ENCODE results near the gene FLAD1.

DNA sequence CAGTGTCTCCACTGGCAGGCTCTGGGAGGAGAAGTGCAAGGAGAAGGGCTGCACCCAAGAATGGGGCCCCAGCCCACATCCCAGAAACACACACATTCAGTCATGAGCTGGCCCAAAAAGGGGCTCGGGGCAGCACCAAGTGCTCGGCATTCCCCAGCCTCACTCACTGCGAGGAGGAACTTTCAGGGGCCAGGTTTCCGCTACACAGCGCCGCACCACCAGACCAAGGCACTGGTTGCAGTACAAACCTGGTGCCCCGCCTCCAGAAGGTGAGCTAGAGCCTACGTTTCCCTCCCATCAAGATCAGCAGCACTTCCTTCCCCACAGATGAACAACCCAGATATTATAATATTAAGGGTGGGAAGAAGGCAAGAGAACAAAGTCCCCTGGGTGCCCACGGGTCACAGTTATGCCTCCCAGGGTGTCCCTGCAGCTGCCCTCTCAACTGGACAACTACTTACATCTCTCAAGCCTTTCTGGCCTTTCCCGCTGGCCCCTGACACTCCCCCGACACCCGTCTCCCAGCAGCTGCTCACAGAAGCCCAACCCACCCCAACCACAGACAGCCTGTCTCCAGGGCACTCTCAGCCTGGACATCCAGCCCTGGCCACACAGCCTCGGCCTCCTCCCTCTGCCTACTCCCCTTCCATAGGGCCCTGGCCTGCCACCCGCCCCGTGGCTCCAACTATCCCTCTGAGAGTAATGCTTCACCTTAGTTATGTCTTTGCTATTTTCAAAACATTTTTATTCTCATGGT is 31.1 kb upstream of the FLAD1 start:
- TF ChIP-seq EZH2 (IDR thresholded peaks at IDR 0.05; ENCODE audit: borderline replicate concordance, low read depth, low read length, severe bottlenecking) (no peak), POLR2AphosphoS5 (IDR thresholded peaks at IDR 0.05; ENCODE audit: insufficient read depth, low read depth, low read length) (no peak), GATA2 (IDR thresholded peaks at IDR 0.05; ENCODE audit: insufficient read depth, insufficient read length, low read depth, low read length) (no peak), MYC (IDR thresholded peaks at IDR 0.05; ENCODE audit: low read depth, low read length) (no peak), JUN (IDR thresholded peaks at IDR 0.05; ENCODE audit: borderline replicate concordance, insufficient read depth, insufficient read length, low read depth) (no peak)
- TF ChIP-seq, protein P1, sequence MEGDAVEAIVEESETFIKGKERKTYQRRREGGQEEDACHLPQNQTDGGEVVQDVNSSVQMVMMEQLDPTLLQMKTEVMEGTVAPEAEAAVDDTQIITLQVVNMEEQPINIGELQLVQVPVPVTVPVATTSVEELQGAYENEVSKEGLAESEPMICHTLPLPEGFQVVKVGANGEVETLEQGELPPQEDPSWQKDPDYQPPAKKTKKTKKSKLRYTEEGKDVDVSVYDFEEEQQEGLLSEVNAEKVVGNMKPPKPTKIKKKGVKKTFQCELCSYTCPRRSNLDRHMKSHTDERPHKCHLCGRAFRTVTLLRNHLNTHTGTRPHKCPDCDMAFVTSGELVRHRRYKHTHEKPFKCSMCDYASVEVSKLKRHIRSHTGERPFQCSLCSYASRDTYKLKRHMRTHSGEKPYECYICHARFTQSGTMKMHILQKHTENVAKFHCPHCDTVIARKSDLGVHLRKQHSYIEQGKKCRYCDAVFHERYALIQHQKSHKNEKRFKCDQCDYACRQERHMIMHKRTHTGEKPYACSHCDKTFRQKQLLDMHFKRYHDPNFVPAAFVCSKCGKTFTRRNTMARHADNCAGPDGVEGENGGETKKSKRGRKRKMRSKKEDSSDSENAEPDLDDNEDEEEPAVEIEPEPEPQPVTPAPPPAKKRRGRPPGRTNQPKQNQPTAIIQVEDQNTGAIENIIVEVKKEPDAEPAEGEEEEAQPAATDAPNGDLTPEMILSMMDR (IDR thresholded peaks at IDR 0.05; ENCODE audit: extremely low read depth in 1 of 2, insufficient read depth in 1 of 2, low read depth in 1 of 2, low read length in 2 of 2) = no peak
- TF ChIP-seq, protein P2, sequence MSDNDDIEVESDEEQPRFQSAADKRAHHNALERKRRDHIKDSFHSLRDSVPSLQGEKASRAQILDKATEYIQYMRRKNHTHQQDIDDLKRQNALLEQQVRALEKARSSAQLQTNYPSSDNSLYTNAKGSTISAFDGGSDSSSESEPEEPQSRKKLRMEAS (IDR thresholded peaks at IDR 0.05; ENCODE audit: insufficient read depth, insufficient read length) = no peak
